ENCODE measurements around the gene ATP8B3.

Gene ATP8B3

DNA sequence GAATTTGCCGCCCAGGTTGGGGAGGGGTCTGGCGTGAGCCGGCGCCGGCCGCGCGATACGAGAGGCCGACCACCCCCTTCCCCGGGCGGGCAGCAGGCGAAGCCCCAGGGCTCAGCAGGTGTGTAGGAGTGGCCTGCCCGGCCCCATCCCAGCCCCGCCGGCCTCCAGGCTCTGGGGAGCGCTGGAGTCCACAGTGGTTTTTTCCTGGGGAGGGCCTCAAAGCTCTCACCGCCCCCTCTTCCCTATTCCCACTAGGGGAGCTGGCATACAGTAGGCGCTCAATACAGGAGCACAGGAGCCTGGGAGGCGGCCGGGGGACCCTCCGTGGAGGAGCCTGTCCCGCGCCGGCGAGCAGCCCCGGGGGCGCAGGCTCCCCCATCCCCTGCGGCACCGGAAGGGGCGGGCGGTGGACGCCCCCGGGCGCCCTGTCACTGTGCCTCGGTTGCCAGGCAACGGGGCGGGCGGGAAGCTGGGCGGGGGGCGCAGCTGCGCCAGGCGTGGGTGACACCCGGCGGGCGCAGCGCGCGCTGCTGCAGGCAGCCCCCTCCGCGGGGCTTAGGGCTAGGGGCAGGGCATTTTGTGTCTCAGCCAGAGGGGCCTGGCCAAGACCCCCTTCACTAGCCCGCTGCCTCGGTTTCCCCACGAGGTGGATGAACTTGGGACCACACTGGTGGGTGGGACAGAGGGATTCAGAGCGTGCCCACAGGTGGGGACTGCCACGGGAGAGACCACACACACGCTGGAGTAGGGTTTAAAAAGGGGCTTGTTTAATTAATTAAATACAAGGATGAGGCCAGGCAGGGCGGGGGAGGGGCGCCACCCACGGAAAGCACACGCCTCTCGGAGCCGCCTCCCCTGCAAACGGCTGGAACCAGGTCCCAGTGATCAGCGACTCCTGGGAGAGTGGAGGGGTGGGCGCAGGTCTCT is 39.8 kb upstream of the ATP8B3 start:
- H3K27ac ChIP-seq = no peak overlapping the region
- in situ Hi-C loops (cut with HindIII; ENCODE audit: low pct_ligation_motif_present, low sequenced_read_pairs) = no loop called here
- H3K4me3 ChIP-seq (ENCODE audit: low read depth, low read length) = no peak overlapping the region
- no peaks in the 10 kb centered on the region for H3K27me3 ChIP-seq (replicated peaks)
- DNase-seq = no peak
- H3K36me3 ChIP-seq (replicated peaks) = peaks cover 6% of the 10 kb centered on the region
- TF ChIP-seq, protein P1, sequence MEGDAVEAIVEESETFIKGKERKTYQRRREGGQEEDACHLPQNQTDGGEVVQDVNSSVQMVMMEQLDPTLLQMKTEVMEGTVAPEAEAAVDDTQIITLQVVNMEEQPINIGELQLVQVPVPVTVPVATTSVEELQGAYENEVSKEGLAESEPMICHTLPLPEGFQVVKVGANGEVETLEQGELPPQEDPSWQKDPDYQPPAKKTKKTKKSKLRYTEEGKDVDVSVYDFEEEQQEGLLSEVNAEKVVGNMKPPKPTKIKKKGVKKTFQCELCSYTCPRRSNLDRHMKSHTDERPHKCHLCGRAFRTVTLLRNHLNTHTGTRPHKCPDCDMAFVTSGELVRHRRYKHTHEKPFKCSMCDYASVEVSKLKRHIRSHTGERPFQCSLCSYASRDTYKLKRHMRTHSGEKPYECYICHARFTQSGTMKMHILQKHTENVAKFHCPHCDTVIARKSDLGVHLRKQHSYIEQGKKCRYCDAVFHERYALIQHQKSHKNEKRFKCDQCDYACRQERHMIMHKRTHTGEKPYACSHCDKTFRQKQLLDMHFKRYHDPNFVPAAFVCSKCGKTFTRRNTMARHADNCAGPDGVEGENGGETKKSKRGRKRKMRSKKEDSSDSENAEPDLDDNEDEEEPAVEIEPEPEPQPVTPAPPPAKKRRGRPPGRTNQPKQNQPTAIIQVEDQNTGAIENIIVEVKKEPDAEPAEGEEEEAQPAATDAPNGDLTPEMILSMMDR (IDR thresholded peaks at IDR 0.05; ENCODE audit: low read depth, low read length, missing control alignments) = no peak

DNA sequence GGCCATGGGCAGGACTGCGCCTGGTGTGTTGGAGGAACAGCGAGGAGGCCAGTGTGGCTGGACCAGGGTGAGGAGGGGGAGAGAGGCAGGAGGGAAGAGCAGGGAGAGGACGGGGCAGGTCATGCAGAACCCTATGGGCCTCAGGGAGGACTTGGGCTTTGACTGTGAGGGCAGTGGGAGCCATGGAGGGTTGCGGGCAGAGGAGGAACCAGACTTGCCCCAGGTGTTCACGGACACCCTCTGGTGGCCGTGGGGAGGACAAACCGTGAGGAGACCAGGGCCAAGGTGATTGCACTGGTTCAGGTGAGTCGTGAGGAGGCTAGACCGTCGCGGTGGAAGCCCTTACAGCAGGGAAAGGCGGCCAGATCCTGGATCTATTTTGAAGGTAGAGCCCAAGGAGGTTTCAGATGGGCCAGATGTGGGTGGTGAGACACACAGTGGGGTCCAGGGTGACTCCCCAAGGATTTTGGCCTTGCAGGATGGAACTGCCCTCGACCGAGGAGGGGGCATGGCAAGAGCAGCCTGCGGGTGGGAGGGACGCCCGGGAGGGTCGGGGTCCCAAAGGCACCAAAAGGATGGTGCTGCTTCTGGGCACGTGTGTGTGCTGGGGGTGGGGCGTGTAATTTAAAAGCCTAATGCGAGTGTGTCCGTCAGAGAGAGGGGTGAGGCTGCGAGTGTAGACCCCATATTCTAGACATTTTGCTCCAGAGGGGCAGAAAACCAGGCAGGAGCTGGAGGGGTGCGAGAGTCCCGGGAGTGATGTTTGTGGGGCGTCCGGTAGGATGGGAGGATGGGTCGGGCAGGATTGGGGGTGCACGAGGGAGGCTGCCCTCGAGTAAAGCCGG is 39.0 kb upstream of the ATP8B3 start:
- Histone ChIP-seq H3K4me3 (ENCODE audit: low read depth, low read length) (no peak overlapping the region), H3K36me3 (replicated peaks) (peaks cover 6% of the 10 kb centered on the region), H3K27ac (no peak overlapping the region), H3K27me3 (replicated peaks) (no peaks in the 10 kb centered on the region)
- TF ChIP-seq, protein P1 (IDR thresholded peaks at IDR 0.05; ENCODE audit: low read depth, low read length, missing control alignments) = peak; percentile 31
- in situ Hi-C loops (cut with HindIII; ENCODE audit: low pct_ligation_motif_present, low sequenced_read_pairs) = no loop called here
- no peak for DNase-seq

DNA sequence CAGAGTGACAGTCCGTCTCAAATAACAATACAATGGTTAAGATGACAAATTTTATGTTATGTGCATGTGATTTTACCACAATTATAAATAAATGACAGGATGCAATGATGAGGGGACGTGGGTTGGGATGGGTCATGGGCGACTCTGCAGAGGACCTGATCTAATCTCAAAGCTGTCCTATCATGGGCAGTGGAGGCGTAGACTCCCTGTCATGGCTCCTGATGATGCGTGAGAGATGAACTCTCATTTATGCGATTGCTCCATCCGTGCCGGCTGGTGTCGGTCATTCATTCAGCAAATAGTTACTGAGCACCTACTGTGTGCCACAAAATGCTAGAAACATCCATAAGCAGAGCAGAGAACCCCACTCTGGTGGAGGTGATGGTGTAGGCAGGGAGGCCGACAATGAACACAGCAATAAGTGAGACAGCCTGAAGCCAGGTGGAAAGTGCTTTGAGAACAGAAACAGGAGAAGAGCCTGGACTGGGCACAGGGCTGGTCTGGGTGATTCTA is 37.9 kb upstream of the ATP8B3 start:
- TF ChIP-seq, protein P1 (IDR thresholded peaks at IDR 0.05; ENCODE audit: low read depth, low read length, missing control alignments) = no peak
- in situ Hi-C loops (cut with HindIII; ENCODE audit: low pct_ligation_motif_present, low sequenced_read_pairs) = no loop called here
- no peak overlapping the region for H3K4me3 ChIP-seq (ENCODE audit: low read depth, low read length)
- H3K36me3 ChIP-seq (replicated peaks) = peaks cover 6% of the 10 kb centered on the region
- no peaks in the 10 kb centered on the region for H3K27me3 ChIP-seq (replicated peaks)
- no peak for DNase-seq
- no peak overlapping the region for H3K27ac ChIP-seq

DNA sequence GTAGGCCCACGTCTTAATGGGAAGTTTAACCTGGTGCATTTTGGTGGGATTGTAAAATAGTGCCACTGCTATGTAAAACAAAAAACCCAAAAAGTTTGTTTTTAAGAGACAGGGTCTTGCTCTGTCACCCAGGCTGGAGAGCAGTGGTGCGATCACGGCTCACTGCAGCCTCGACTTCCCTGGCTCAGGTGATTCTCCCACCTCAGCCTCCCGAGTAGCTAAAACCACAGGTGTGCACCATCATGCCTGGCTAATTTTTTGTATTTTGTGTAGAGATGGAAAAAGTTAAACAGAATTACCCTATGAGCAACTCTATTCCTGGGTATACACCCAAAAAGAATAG is 37.0 kb upstream of the ATP8B3 start:
- DNase-seq = no peak
- Histone ChIP-seq H3K27ac (no peak overlapping the region), H3K27me3 (replicated peaks) (no peaks in the 10 kb centered on the region), H3K4me3 (ENCODE audit: low read depth, low read length) (no peak overlapping the region), H3K36me3 (replicated peaks) (peaks cover 5% of the 10 kb centered on the region)
- TF ChIP-seq, protein P1 (IDR thresholded peaks at IDR 0.05; ENCODE audit: low read depth, low read length, missing control alignments) = no peak
- in situ Hi-C loops (cut with HindIII; ENCODE audit: low pct_ligation_motif_present, low sequenced_read_pairs) = no loop called here

DNA sequence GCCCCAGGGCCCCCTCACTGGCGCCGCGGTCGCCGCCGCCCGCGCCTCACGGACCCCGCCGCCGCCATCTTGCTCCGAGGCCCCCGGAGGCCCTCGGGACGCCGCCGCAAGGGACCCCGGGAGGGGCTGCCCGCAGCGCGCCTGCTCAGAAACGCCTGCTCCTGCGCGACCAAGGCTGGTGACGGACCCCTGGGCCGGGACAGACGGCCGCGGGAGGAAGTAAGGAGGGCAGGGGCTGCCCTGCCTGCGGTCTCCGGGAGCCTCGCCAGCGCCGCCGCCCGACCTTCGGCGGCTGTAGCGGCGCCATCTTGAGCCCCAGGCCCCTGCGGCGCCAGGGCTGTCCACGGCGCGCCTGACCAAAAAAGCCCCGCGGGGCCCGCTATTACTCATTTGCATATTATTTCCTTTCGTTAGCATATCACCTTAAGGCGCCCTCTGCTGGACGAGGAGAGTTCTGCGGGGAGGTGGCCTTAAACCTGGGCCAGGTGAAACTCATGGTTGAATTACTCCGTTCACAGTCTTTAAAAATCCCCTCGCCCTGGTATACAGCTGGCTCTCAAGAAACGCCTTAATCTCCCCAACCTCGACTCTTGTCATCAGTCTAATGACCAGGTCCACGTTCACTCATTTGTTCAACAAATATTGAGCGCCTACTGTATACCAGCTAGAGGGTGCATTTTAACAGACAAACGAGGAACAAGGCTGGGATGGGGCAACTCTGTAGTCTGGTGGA is 36.5 kb upstream of the ATP8B3 start, which contains the start of gene REXO1:
TSS of gene REXO1 (minus strand) at position 85 of the 733 bp plus-strand sequence. CDS start 125 bp downstream, outside the sequence.
- peaks cover 2% of the 10 kb centered on the region for H3K36me3 ChIP-seq (replicated peaks)
- peak; percentile 92 for DNase-seq
- in situ Hi-C loops (cut with HindIII; ENCODE audit: low pct_ligation_motif_present, low sequenced_read_pairs) = no loop called here

More for the DNA sequence above, 36.5 kb upstream of the ATP8B3 start, which contains the start of gene REXO1:
- peak within 1 kb of the TSS; percentile 100 for H3K27ac ChIP-seq
- H3K4me3 ChIP-seq (ENCODE audit: low read depth, low read length) = peak within 1 kb of the TSS; percentile 95
- TF ChIP-seq, protein P1 (IDR thresholded peaks at IDR 0.05; ENCODE audit: low read depth, low read length, missing control alignments) = peak; percentile 91
- no peaks in the 10 kb centered on the region for H3K27me3 ChIP-seq (replicated peaks)

All from brain microvascular endothelial cell (primary cell).